RPMI7951 (cell line): ENCODE data around the gene PBRM1. TPM values are rescaled to one million over a fixed set of nuclear protein-coding genes. Genes with fewer than 3 reads are reported as not detected.

Experiments
- DNase-seq: peaks from one replicate; pipeline ENCODE4 v3.0.0-alpha.2; 2012; ENCODE audit warnings: low read depth
- total RNA-seq: library from RNA; depleted of rRNA; stranded (reverse); fragments of >200 nt; shearing (Covaris generic); gene quantifications from 2 replicates; pipeline ENCODE4 v1.2.3, GENCODE V29; 2014

The PBRM1 gene
- total RNA-seq, 1 experiment from 2014 or later: 38.9 TPM

DNA sequence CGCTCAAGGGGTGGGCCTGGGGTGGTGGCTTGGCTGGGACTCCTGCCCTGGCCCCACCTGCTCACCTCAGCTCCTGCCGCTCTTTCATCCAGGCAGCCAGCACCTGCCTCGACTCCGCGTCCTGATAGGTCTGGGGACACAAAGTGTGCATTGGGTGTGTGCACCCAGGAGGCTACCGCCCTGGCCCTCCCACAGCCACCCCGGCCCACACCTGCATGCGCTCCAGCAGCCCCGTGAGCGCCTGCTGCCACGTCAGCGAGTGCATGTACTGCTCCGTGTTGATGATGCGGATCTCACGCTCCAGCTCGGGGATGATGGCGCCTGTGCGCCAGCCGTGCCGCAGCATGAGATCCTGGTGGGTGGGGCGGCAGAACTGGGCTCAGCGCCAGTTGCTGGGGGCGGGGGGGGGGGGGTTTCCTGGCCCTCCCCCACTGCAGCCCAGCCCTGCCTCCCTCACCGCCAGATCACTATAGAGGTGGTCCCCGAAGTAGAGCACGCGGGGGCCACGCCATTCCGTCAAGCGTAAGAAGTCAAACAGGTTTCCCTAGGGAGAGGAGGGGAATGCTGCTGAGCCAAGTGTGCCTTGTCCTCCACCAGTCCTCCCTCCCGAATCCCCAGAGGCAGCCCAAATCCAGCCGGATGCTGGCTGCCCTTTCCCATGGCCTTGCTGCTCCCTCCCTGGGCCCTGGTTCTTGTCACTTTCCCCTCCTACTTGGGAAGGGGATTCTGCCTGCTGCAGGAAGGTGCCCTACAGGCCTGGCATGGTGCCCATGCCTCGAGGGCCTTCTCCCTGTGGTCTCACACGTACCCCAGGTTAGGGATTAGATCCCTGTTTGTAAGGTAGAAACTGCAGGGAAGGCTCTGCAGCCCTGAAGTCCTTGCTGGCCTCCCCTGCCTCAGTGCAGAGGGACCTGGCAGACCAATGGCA is 160.7 kb downstream of the PBRM1 start:
- no peak for DNase-seq

DNA sequence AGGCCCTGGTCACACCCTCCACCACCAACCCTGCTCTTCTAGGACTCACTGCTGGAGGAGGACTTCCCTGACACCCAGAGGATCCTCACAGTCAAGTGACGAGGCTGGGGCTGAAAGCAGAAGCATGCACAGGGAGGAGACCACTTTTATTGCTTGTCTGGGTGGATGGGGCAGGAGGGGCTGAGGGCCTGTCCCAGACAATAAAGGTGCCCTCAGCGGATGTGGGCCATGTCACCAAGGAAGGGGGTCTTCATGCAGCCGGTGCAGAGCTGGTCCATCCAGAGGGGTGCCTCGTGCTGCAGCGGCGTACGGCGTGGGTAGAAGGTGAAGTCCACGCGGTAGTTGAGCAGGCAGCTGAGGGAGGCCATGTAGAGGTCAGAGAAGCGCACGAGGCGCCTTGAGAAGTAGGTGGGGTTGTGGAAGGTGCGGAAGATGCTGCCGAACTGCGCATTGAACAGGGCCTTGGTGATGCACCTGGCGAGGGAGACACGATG is 161.4 kb downstream of the PBRM1 start:
- no peak for DNase-seq

DNA sequence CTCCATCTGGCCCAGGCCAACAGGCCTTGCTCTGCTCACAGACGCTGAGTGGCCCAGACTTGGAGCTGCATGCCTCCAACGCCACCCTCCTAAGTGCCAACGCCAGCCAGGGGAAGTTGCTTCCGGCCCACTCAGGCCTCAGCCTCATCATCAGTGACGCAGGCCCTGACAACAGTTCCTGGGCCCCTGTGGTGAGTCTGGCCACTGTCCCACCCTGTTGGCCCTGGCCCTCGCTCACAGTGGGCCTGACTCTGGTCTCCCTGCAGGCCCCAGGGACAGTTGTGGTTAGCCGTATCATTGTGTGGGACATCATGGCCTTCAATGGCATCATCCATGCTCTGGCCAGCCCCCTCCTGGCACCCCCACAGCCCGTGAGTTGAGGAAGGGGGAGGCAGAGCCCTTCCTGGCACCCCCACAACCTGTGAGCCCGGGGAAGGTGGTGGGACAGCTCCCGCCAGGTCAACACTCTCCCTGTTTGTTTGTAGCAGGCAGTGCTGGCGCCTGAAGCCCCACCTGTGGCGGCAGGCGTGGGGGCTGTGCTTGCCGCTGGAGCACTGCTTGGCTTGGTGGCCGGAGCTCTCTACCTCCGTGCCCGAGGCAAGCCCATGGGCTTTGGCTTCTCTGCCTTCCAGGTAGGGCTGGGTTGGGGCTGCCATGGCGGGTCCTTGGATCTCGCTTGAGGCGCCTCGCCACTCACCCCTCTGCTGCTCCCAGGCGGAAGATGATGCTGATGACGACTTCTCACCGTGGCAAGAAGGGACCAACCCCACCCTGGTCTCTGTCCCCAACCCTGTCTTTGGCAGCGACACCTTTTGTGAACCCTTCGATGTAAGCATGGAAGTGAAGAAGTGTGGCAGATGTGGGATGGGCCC is 162.1 kb downstream of the PBRM1 start:
- peak; percentile 75 for DNase-seq

DNA sequence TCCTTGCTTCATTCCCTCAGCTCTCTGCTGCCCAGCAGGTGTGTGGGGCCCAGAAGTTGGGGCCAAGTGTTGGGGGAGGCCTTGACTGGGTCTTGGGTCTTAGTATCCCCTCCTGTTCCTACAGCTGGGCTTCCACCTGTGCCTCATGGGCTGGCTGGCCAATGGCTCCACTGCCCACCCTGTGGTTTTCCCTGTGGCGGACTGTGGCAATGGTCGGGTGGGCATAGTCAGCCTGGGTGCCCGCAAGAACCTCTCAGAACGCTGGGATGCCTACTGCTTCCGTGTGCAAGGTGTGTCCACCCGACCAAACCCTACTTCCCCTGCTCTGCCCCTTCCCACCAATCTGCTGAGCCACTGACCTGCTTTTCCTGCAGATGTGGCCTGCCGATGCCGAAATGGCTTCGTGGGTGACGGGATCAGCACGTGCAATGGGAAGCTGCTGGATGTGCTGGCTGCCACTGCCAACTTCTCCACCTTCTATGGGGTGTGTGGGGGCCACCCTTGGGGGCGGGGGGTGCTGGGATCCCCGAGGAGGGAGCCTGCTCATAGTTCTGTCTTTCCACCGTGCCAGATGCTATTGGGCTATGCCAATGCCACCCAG is 163.0 kb downstream of the PBRM1 start:
- DNase-seq: no peak

DNA sequence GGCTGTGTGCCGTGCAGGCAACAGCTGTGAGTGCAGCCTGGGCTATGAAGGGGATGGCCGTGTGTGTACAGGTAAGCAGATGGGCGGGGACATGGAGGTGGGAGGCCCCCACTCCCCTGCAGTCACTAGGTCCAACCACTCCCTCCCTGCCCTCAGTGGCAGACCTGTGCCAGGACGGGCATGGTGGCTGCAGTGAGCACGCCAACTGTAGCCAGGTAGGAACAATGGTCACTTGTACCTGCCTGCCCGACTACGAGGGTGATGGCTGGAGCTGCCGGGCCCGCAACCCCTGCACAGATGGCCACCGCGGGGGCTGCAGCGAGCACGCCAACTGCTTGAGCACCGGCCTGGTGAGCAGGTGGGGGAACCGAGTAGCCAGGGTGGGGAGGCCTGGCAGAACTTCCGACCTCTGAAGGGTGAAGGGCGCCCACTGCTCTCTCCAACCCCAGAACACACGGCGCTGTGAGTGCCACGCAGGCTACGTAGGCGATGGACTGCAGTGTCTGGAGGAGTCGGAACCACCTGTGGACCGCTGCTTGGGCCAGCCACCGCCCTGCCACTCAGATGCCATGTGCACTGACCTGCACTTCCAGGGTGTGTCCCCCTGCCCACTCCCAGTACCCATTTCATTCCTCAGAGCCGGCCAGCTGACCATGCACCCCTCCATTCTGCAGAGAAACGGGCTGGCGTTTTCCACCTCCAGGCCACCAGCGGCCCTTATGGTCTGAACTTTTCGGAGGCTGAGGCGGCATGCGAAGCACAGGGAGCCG is 163.6 kb downstream of the PBRM1 start:
- DNase-seq: no peak

DNA sequence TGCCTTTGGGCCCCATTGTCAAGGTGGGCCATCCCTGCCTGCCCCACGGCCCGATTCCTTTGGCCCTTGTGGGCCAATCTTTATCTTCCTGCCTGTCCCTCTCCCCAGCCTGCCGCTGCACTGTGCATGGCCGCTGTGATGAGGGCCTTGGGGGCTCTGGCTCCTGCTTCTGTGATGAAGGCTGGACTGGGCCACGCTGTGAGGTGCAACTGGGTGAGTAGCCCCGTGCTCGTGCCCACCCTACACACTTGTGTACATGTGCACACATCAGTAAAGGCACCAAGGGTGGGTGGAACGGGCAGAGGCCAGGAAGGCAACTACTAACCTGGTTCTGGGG is 164.3 kb downstream of the PBRM1 start:
- no peak for DNase-seq

DNA sequence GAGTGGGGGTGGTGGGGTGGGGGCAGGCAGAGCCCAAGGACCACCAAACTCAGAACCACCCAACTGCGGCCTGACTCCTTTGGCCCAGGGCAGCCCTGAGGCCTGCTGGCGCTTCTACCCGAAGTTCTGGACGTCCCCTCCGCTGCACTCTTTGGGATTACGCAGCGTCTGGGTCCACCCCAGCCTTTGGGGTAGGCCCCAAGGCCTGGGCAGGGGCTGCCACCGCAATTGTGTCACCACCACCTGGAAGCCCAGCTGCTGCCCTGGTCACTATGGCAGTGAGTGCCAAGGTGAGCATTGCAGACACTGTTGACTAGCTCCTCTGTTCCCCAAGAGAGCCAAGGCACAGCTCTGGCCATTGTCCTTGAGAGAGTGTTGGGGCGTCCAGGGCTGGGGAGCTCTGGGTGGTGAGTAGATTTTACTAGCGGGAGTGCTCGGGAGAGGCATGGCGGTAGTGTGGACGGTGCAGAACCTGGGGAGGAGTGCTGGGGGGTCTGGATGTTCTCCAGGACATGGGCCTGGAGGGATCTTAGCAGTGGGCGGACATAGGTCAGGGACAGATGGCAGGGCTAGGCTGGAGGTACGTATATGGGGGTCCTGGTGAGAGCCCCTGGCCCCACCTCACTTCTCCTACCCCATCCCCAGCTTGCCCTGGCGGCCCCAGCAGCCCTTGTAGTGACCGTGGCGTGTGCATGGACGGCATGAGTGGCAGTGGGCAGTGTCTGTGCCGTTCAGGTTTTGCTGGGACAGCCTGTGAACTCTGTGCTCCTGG is 164.8 kb downstream of the PBRM1 start:
- DNase-seq: no peak

DNA sequence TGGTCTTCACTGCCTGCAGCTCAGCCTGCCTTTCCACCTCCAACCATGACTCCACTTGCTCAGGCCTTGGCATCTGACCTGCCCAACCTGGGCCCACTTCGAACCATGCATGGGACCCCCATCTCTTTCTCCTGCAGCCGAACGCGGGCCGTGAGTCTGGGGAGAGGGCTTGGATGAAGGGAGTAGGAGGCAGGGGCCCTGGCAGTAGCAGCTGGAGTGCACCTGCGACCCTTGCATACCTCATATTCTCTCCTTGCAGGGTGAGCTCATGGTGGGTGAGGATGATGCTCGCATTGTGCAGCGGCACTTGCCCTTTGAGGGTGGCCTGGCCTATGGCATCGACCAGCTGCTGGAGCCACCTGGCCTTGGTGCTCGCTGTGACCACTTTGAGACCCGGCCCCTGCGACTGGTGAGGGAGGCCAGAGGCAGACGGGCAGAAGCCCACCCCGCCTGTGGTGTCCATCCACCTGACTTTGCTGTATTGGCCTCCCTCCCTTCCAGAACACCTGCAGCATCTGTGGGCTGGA is 165.5 kb downstream of the PBRM1 start:
- DNase-seq: no peak

DNA sequence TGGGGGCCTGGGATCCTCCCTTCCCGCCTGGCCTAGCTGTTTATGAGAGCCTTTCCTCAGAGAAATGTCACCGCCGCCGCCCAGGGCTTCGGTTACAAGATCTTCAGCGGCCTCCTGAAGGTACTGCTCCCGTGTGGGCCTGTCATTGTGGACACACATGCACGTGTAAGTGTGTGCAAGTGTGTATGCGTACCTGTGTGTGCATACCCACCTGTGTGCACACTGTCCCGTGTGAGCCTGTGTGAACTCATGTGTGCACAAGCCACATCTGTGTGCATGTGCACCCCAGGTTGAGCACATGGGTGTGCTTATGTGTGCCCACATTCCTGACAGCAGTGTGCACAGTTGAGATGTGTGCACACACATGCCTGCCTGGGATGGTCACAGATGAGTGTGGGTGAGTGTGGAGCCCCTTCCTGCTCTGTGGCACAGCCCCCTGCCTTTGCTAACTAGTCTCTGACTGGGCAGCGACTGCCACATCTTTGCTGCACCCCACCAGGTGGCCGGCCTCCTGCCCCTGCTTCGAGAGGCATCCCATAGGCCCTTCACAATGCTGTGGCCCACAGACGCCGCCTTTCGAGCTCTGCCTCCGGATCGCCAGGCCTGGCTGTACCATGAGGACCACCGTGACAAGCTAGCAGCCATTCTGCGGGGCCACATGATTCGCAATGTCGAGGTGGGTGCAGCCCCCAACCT is 166.1 kb downstream of the PBRM1 start:
- no peak for DNase-seq

DNA sequence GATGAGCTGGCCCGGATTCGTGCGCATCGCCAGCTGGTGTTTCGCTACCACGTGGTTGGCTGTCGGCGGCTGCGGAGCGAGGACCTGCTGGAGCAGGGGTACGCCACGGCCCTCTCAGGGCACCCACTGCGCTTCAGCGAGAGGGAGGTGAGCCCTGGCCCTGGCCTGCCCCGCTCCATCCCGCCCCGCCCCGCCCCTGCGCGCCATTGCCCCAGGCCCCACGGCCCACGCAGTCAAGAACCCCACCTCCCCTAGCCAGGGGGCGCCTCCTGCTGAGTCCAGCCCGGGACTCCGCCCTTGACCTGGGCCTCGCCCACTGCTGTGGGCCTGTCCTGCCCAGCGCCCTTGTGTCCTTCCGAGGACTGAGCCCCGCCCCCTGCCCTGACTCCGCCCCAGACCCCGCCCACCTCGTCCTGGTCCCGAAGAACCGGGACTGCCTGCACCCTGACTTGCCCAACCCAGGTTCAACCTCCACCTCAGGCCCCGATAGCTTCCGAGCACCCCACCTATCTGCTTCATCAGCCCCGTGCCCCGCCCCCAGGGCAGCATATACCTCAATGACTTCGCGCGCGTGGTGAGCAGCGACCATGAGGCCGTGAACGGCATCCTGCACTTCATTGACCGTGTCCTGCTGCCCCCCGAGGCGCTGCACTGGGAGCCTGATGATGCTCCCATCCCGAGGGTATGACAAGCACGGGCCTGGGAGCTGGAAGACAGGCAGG is 166.8 kb downstream of the PBRM1 start:
- DNase-seq: no peak

DNA sequence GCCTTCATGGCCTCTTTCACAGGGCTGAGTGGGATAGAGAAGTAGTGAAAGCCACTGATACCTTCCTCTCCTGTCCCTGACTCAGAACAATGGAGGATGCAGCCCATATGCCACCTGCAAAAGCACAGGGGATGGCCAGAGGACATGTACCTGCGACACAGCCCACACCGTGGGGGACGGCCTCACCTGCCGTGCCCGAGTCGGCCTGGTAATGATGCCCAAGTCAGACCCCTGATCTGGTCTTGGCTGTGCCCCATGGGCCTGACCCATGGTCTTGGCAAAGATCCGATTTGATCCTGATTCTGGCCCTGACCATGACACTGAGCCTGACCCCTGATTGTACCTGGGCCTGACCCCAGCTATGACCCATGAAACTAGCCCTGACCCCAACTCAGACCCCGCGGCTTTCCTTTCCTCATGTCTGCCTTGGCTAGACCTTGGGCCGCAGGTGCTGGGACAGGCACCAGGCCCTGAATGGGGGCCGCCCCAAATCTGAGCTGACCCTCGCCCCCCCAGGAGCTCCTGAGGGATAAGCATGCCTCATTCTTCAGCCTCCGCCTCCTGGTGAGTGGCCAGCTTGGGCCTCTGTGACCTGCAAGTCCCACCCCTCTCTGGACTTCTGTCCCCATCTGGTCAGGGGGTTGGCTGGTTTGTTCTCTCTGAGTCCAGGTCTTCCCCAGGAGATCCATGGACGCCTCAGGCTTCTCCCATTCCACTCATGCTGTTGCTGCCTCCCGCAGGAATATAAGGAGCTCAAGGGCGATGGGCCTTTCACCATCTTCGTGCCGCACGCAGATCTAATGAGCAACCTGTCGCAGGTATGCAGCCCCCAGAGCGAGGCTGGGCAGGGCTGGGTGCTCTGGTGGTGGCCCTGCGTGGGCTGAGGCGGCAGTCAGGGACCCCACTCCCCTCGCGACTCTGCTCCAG is 167.7 kb downstream of the PBRM1 start:
- no peak for DNase-seq

DNA sequence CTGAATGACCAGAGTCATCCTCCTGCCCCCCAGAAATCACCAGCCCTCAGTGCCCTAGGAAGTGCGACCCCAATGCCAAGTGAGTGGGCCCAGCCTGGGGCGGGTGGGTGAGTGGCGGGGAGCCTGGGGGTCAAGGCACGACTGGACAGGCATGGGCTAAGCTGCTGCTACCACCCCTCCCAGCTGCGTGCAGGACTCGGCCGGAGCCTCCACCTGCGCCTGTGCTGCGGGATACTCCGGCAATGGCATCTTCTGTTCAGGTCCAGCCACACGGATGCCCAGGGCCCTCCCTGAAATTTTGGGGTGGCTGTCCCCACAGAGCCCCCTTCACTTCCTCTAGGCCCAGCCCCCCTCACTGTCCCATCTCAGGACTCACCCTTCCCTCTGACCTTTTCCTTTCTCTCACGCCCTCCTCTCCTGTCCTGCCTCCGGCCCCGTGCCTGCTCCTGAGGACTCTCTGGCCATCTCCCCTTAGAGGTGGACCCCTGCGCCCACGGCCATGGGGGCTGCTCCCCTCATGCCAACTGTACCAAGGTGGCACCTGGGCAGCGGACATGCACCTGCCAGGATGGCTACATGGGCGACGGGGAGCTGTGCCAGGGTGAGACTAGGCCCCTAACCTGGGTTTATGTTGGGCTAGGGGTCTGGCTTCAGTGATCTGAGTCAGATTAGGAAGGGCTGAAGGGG is 169.1 kb downstream of the PBRM1 start:
- no peak for DNase-seq

DNA sequence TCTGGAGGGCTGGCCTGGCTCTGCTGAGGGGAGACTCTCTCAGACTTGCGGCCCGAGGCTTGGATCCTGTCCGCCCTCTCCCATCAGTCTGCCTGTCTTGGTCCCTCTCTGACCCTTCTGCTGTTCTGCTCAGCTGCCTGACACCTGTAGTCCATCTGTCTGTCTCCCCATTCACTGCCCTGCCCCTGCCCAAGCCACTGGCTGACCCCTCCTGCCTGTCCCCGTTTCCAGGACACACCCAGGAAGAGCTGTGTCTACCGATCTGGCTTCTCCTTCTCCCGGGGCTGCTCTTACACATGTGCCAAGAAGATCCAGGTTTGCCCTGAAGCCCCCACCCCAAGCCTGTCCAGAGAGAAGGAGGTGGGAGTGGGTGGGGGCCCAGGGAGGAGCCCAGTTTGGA is 170.5 kb downstream of the PBRM1 start:
- no peak for DNase-seq

DNA sequence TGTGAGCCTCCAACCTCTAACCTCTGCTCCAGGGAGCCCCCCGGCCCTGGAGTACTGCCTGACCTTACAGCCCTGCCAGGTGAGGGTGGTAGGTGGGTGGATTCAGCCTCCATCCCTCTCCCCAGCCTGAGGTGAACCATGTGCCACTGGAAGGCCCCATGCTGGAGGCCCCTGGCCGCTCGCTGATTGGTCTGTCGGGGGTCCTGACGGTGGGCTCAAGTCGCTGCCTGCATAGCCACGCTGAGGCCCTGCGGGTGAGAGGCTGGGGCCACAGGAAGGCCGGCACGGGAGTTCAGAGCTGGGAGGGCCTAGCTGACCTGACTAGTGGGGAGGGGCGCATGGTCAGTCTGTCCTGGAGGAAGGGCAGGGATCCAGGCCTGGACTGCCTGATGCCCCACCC is 171.1 kb downstream of the PBRM1 start:
- no peak for DNase-seq

DNA sequence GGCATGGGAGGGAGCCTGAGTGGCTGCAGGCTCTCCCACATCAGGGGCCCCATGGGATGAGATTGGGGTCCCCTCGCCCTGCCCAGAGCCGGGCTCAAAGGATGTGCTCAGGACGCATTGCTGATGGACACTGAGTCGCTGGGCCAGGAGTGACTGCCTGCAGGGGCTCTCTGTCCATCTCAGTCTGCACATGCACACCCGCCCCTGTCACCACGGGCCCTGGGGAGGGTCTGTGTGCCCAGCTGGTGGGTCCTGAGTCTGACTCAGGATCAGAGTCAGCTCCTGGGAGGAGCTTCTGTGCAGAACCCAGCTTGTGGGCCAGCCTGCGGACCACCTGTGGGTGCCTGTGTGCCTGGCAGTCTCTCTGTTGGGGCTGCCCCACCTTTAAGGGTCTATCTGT is 172.4 kb downstream of the PBRM1 start:
- DNase-seq: no peak

DNA sequence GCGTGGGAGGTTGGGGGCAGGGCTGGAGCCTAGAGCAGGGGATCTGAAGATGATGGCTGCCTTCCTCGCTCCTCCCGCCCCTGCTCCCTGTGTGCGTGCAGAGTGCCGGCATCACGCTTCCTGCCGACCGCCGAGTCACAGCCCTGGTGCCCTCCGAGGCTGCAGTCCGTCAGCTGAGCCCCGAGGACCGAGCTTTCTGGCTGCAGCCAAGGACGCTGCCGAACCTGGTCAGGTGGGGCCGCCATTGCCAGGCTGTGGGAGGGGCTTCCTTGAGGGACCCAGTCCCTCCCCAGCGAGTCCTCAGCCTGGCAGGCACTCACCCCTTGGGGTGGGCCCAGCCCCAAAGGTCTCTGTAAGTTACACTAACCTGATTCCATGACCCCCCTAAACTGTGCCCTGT is 173.0 kb downstream of the PBRM1 start:
- no peak for DNase-seq

DNA sequence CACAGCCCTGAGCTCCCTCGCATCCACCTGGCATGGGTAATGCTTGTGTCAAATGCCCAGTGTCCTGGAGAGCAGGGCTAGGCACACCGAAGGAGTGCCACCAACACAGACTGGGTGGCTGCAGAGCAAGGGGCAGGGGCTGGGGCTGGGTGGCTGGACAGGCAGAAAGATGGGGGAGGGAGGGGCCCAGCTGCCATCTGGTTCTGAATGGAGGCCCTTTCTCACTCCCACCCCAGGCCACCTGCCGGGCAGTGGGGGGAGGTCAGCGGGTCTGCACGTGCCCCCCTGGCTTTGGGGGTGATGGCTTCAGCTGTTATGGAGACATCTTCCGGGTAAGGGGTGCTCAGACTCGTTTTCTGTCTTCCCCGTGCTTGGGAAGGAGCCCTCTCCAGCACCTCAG is 173.6 kb downstream of the PBRM1 start:
- no peak for DNase-seq

DNA sequence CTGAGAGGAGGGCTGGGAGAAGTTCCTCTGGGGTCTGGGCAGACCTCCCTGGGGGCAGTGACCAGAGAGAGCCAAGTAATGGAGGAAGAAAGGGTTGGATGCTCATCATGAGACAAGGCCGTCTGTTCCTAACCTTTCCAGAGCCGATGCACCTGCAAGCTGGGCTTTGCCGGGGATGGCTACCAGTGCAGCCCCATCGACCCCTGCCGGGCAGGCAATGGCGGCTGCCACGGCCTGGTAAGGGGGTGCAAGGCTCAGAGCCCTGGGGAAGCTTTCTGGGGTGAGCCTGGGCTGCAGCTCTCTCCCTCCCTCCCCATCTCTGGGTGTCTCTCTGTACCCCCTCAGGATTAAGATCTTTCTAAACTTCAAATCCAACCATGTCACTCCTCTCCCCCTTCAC is 174.2 kb downstream of the PBRM1 start:
- no peak for DNase-seq
